GM10847 (cell line): ENCODE measurements around the gene ULK3.

ENCODE experiments used
- POLR2A ChIP-seq: IDR thresholded peaks from 2 replicates; pipeline ENCODE4 v1.6.1; 2011; ENCODE audit not compliant: insufficient read length; ENCODE audit errors: extremely low read depth

The ULK3 gene

DNA sequence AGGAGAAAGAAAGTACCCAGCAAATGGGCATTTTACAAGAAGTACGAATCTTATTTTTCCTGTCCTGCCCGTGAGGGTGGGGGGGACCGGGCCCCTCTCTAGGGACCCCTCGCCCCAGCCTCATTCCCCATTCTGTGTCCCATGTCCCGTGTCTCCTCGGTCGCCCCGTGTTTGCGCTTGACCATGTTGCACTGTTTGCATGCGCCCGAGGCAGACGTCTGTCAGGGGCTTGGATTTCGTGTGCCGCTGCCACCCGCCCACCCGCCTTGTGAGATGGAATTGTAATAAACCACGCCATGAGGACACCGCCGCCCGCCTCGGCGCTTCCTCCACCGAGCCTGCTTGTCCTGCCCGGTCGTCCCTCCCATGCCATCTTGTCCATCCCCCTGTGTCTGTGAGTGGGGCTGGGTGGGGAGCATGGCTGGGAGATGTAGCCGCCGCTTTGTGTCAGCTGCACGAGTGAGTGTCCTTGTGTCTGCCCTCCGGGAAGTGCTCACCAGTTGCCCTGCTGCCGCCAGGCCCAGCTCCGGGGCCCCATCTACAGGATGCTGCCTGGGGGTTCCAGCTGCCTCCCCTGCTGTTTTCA lies 40.0 kb downstream of the ULK3 start:
- TF ChIP-seq POLR2A, result no peak

DNA sequence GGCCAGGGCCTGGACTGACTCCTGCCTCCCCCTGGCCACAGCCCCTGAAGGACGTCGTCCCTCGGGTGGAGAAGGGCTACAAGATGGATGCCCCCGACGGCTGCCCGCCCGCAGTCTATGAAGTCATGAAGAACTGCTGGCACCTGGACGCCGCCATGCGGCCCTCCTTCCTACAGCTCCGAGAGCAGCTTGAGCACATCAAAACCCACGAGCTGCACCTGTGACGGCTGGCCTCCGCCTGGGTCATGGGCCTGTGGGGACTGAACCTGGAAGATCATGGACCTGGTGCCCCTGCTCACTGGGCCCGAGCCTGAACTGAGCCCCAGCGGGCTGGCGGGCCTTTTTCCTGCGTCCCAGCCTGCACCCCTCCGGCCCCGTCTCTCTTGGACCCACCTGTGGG lies 40.7 kb downstream of the ULK3 start:
- no peak for TF ChIP-seq POLR2A

DNA sequence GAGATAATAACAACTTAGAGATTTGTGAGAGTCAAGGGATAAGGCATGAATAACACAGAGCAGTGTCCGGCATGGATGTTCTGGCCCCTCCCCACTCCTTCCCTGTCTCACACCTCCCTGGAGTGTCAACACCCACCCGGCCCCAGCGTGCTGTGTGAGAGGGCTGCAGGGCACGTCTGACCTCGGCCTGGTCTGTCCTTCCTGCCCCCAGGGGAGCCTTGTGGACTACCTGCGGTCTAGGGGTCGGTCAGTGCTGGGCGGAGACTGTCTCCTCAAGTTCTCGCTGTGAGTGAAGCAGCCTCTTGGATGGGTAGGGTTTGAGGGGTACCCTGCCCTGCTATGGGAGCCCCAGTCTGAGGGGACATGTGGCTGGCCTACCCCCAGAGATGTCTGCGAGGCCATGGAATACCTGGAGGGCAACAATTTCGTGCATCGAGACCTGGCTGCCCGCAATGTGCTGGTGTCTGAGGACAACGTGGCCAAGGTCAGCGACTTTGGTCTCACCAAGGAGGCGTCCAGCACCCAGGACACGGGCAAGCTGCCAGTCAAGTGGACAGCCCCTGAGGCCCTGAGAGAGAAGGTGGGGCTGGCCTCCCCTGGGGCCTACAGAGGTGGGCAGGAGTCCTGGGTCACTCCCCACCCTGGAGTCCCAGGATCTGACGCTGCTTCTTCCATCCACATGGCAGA lies 41.5 kb downstream of the ULK3 start:
- no peak for TF ChIP-seq POLR2A

DNA sequence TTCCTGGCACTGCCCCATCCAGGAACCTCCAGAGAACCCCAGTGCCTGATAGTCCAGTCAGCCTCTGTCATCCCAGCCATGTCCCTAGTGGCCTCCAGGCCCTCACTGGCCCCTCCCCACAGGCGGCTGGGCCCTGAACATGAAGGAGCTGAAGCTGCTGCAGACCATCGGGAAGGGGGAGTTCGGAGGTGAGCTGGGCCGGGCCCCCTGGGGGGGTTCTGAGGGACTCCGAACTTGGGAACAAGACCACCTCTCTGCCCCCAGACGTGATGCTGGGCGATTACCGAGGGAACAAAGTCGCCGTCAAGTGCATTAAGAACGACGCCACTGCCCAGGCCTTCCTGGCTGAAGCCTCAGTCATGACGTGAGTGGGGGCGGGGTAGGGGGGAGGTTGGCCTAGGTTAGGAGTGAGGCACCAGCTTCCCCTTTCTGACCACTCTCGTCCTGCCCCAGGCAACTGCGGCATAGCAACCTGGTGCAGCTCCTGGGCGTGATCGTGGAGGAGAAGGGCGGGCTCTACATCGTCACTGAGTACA lies 42.3 kb downstream of the ULK3 start:
- TF ChIP-seq POLR2A, result no peak

DNA sequence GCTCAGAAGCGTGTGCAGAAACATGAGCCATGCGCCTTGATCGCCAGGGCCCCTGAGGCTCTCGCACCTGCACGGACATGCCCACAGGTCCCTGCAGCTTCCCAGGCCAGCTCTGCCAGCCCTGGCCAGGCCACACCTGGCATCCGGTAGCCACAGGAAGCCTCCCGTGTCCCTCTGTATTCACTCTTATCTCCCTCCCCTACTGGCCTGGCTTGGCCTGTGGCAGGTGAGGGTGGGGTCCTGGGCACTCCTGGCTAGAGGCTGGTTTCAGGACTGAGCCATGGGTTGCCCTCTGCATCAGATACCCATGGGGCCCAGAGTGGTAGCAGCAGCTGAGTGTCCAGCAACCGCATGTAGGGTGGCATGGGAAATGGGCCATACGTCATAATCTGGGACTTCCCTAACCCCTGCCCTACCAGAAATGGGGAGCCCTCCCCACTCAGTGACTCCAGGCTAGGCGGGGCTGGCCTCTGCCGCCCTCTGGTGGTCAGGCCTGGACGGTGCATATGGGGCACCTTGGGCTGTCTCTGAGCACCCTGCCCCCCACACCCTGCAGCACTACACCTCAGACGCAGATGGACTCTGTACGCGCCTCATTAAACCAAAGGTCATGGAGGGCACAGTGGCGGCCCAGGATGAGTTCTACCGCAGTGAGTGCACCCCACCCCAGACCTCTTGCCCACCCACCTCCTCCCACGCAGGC lies 42.9 kb downstream of the ULK3 start:
- no peak for TF ChIP-seq POLR2A

DNA sequence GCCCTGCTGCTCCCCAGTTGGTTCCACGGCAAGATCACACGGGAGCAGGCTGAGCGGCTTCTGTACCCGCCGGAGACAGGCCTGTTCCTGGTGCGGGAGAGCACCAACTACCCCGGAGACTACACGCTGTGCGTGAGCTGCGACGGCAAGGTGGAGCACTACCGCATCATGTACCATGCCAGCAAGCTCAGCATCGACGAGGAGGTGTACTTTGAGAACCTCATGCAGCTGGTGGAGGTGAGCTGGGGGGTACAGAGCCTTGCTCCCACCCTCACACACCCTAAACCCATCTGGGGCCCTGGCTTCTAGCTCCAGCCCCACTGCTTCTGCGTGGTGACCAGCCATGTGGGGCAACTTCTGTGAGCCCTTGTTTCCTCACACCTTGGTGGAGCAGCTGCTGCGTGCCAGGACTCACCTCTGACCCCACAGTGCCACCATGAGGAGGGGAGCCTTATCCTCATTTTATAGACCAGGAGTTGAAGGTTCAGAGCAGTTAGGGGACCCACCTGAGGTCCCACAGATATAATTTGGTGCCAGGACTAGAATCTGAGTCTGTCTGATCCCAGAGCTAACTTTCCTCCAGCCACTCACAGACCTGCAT lies 43.6 kb downstream of the ULK3 start:
- no peak for TF ChIP-seq POLR2A

DNA sequence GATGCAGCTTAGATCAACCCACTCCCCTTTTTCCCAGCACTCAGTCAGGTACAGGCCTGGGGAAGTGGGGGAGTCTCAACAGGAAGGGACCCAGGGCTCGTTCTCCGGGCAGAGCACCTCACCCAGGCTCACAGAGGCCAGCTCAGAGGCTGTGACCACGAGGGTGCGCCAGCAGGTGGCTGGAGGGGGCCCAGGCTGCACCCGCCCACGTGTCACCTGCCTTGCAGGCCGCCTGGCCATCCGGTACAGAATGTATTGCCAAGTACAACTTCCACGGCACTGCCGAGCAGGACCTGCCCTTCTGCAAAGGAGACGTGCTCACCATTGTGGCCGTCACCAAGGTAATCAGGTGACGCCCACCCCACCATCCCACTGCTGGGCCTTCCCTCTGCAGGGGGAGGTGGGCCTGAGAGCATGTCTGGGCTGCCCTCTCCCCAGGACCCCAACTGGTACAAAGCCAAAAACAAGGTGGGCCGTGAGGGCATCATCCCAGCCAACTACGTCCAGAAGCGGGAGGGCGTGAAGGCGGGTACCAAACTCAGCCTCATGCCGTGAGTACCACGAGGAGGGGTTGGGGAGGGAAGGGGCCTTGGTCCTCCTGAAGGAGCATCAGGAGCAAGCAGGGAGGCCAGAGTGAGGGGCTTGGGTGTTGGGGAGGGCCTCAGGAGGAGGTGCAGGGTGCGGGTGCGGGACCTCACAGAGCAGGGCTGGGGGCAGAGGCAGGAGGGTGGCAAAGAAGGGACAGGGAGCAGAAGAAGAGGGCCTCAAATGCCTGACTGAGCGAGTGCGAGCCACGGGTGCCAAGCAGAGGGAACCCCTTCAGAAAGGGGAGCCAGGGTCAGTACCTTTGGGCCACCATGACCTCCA lies 44.3 kb downstream of the ULK3 start:
- TF ChIP-seq POLR2A, result no peak

DNA sequence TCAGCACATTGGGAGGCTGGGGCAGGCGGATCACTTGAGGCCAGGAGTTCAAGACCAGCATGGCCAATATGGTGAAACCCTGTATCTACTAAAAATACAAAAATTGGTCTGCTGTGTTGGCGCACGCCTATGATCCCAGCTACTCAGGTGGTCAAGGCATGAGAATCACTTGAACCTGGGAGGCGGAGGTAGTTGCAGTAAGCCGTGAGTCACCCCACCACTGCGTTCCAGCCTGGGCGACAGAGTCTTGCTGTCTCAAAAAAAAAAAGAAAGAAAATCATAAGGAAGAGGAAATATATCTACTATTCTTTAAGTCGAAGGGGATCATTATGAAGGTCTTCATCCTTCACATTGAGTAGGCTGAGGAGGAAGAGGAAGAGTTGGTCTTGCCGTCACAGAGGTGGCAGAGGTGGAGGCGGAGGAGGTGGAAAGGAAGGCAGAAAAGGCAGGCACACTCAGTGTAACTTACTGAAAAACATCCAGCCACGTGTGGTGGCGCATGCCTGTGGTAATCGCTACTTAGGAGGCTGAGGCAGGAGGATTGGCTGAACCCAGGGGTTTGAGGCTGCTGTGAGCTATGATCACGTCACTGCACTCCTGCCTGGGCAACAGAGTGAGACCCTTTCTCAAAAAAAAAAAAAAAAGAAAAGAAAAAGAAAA lies 46.9 kb downstream of the ULK3 start:
- TF ChIP-seq POLR2A, result no peak

DNA sequence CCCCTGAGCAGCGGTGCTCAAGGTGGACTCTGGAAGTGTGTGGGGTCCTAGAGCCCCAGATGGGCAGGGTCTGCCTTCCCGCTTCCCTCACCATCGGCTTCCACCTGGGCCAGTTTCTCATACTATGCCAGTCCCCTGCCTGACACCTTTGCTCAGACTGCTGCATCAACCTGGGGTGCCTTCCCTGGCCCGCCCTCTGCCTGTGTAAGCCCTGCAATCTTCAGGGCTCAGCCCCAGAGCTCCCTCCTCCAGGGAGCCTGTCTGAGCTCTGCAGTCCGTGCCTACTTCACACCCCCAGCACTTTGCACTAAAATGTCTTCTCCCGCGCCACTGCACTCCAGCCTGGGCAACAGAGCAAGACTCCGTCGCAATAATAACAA lies 48.0 kb downstream of the ULK3 start:
- TF ChIP-seq POLR2A, result no peak

DNA sequence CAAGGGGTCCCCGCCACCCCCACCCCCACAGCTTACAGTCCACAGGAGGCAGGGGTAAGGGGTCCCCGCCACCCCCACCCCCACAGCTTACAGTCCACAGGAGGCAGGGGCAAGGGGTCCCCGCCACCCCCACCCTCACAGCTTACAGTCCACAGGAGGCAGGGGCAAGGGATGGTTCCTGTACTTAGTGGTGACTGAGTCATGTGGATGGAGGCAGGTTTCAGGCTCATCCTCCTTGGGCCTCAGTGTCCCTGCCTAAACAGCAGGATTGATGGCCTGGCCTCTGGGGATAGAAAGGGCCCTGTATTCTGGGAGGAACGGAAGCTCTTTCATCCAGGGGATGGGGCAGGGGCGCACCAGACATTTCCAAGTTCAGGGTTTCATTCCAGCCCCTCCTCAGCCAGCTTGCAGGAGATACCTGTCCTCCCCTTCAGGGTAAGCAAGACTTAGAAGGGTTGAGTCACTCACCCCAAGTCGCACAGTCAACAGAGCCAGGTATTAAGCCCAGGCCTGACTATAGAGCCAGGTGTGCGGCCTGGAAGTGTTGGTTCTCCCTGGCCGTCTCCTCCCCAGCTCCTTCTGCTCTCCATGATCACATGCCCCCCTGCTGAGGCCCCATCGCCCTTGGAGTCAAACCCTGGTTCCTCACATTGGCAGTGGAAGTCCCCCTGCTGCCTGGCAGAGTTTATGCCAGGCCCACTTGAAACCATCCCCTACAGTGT lies 48.5 kb downstream of the ULK3 start:
- TF ChIP-seq POLR2A, result no peak

DNA sequence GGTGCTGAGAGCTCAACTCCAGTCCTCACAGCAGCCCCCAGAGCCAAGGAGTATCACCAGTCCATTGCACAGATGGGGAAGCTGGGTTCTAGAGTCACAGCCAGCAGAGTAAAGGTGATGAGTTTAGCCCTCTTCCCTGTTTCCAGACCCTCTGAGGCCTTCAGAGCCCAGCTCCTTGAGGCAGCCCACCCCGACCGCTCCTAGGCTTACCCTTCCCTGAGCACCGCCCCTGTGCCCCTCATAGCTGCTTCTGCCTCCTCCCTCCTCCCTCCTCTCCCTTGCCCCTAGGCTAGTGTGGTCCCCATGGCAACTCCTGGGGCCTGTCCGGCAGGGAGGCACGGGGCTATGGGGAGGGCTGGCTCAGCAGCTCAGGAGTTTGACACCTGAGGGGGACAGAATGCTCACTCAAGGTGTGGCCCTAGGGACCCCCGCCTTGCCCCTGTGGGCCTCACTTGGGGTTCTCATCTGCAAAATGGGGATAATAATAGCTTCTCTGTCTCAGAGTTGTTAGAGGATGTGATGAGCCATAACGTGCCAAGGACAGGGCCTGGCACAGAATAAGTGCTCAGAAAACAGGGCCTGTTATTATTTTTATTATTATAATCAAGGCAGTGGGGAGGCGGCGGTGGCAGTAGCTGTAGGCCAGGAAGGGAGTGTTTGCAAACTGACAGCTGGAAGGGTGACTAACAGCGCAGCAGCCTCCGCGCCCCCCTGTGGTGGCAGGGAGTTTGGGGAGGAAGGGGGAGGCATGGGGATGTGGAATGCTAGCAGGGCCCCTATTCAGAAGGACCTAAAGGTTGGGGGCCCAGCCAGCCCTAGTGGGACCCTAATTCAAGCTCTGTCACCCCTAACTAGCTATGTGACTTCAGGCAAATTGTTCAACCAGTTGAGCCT lies 49.6 kb downstream of the ULK3 start:
- no peak for TF ChIP-seq POLR2A

DNA sequence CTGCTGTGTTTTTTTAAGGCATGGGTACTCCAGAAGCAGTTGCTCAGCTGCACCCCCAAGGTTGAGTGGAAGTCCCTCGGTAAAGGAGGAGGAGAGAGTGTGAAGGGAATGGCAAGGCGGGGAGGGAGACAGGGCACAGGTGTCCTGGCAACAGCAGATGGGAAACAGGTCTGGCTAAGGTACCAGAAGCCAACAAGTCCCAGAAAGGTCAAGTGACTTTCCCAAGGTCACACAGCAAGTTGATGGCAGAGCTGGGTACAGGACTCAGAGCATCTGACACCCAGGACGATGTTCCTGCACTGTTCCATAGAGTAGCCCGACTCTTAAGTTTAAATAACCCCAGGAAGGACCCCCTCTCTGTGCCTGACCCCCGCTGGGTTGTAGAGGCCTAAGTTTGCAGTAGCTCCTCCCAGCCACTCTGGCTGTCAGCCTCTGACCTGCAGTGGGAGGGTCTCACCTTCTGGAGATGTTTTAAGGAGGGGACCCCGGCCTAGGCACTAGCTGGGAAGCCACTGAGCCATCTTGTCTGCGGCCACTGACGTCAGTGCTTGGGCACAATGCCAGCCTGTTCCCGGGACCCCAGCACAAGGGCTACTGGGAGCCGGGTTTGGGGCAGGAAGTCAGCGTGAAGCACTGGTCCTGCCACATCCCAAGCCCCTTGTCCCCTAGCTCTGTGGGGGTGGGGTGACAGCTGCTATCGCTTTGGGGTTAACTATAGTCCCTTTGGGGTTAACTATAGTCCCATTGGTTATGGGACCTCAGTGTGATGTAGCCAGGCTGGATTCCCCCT lies 50.5 kb downstream of the ULK3 start:
- no peak for TF ChIP-seq POLR2A

DNA sequence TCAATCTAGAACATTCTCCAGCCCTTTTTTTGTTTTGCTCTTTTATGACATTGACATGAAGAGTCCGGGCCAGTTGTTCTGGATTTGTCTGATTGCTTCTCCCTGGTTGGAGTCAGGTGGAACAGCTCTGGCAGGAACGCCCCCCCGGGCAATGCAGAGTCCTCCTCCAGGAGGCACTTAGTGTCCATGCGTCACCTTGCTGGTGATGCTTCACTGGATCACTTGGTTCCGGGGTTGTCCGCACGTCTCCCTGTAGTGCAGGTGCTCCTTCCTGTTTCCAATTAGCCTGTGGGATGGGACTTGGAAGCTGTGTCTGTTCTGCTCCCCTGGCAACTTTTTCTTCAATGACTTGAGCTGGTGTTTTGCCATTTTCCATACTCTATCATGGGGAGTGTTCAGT lies 51.3 kb downstream of the ULK3 start:
- TF ChIP-seq POLR2A, result no peak
